ENCODE data around the gene CALHM2. TPM values are rescaled to one million over a fixed set of nuclear protein-coding genes. Genes with fewer than 3 reads are reported as not detected.

CALHM2 gene
- total RNA-seq, 1 donor from 2014 or later: 11.3 TPM

- no peak for DNase-seq
- H3K4me1 ChIP-seq: peaks cover 22% of the 10 kb centered on the region
- no peaks in the 10 kb centered on the region for H3K9me3 ChIP-seq (replicated peaks)
- no peaks in the 10 kb centered on the region for H3K36me3 ChIP-seq
- intact Hi-C loops (cut with micrococcal nuclease): no loop called here
- no peak overlapping the region for H3K4me3 ChIP-seq
- H3K27ac ChIP-seq (replicated peaks): no peak overlapping the region
- no peak for TF ChIP-seq CTCF (IDR thresholded peaks at IDR 0.05; ENCODE audit: borderline replicate concordance)
- H3K27me3 ChIP-seq (ENCODE audit: low read depth): peaks cover 95% of the 10 kb centered on the region
Measured at GRCh38 chr10:103497161-103497915, 45.2 kb upstream of the CALHM2 start.

- H3K9me3 ChIP-seq (replicated peaks): no peaks in the 10 kb centered on the region
- H3K27ac ChIP-seq (replicated peaks): no peak overlapping the region
- DNase-seq: no peak
- TF ChIP-seq CTCF (IDR thresholded peaks at IDR 0.05; ENCODE audit: borderline replicate concordance): no peak
- peaks cover 76% of the 10 kb centered on the region for H3K27me3 ChIP-seq (ENCODE audit: low read depth)
- H3K4me1 ChIP-seq: peaks cover 28% of the 10 kb centered on the region
- intact Hi-C loops (cut with micrococcal nuclease): no loop called here
- H3K36me3 ChIP-seq: no peaks in the 10 kb centered on the region
- H3K4me3 ChIP-seq: no peak overlapping the region
Measured at GRCh38 chr10:103495321-103495720, 43.2 kb upstream of the CALHM2 start.

GRCh38 chr10:103493916-103494877 lies 42.0 kb upstream of the CALHM2 start:
- Histone ChIP-seq H3K4me3 (peak overlapping the region; percentile 72), H3K27ac (replicated peaks) (no peak overlapping the region), H3K4me1 (peaks cover 28% of the 10 kb centered on the region), H3K27me3 (ENCODE audit: low read depth) (peaks cover 65% of the 10 kb centered on the region), H3K36me3 (no peaks in the 10 kb centered on the region), H3K9me3 (replicated peaks) (no peaks in the 10 kb centered on the region)
- no peak for TF ChIP-seq CTCF (IDR thresholded peaks at IDR 0.05; ENCODE audit: borderline replicate concordance)
- intact Hi-C loops (cut with micrococcal nuclease): no loop called here
- DNase-seq: no peak

GRCh38 chr10:103493362-103493915 lies 41.3 kb upstream of the CALHM2 start, which contains the start of gene NEURL1:
Gene NEURL1, plus strand, starts transcription at chr10:103493705. Its CDS starts 683 bp downstream, at chr10:103494388.
- DNase-seq: no peak
- Histone ChIP-seq H3K9me3 (replicated peaks) (no peaks in the 10 kb centered on the region), H3K27me3 (ENCODE audit: low read depth) (peaks cover 57% of the 10 kb centered on the region), H3K36me3 (no peaks in the 10 kb centered on the region), H3K27ac (replicated peaks) (no peak within 1 kb of the TSS), H3K4me3 (peak within 1 kb of the TSS; percentile 72), H3K4me1 (peaks cover 28% of the 10 kb centered on the region)
- intact Hi-C loops (cut with micrococcal nuclease): no loop called here
- no peak for TF ChIP-seq CTCF (IDR thresholded peaks at IDR 0.05; ENCODE audit: borderline replicate concordance)

GRCh38 chr10:103492655-103493261 lies 40.6 kb upstream of the CALHM2 start:
- no peak for TF ChIP-seq CTCF (IDR thresholded peaks at IDR 0.05; ENCODE audit: borderline replicate concordance)
- DNase-seq: no peak
- no peak overlapping the region for H3K27ac ChIP-seq (replicated peaks)
- H3K36me3 ChIP-seq: no peaks in the 10 kb centered on the region
- intact Hi-C loops (cut with micrococcal nuclease): no loop called here
- H3K4me1 ChIP-seq: peaks cover 28% of the 10 kb centered on the region
- H3K27me3 ChIP-seq (ENCODE audit: low read depth): peaks cover 53% of the 10 kb centered on the region
- H3K9me3 ChIP-seq (replicated peaks): no peaks in the 10 kb centered on the region
- peak overlapping the region; percentile 72 for H3K4me3 ChIP-seq
